Tibial nerve (tissue), 4 donors: ENCODE results near the gene SOCS7. TPM values are rescaled to one million over a fixed set of nuclear protein-coding genes. Genes with fewer than 3 reads are reported as not detected.
A peak's percentile ranks its signal among the peaks of the same experiment; 100 is the strongest.

Source experiments
- DNase-seq, 2 donors: peaks; one replicate each; pipeline ENCODE4 v3.0.0-alpha.2; 2019; ENCODE audit warnings: low spot score in 2 of 2
- H3K27ac ChIP-seq, 4 donors: fragments of 200-600 bp; sonication (generic) in 3 of 4; one replicate each; pipeline ENCODE4 v1.5.1; 2017 to 2019; ENCODE audit warnings: mild to moderate bottlenecking in 1 of 4
- H3K27me3 ChIP-seq, 2 donors: fragments of 200-600 bp; sonication (generic) in 1 of 2; one replicate each; pipeline versions ENCODE4 v1.5.1 to v1.6.0; 2017 to 2019
- H3K36me3 ChIP-seq, 3 donors: fragments of 200-600 bp; sonication (generic); one replicate each; pipeline ENCODE4 v1.5.1; 2018 to 2019
- H3K4me1 ChIP-seq, 4 donors: fragments of 200-600 bp; sonication (generic) in 3 of 4; one replicate each; pipeline ENCODE4 v1.5.1; 2017 to 2019
- H3K4me3 ChIP-seq, 4 donors: fragments of 200-600 bp; sonication (generic) in 3 of 4; one replicate each; pipeline ENCODE4 v1.5.1; 2017 to 2019; ENCODE audit warnings: mild to moderate bottlenecking in 1 of 4, moderate library complexity in 1 of 4
- H3K9me3 ChIP-seq, 4 donors: fragments of 200-600 bp; sonication (generic) in 3 of 4; one replicate each; pipeline ENCODE4 v1.5.1; 2017 to 2019
- EP300 ChIP-seq, 2 donors: sonication (generic); formaldehyde crosslinking; IDR thresholded peaks; one replicate each; pipeline ENCODE4 v1.6.1; 2017; ENCODE audit warnings: antibody characterized with exemption in 2 of 2, mild to moderate bottlenecking in 1 of 2
- POLR2A ChIP-seq, 2 donors: fragments of 450-650 bp; IDR thresholded peaks; one replicate each; pipeline ENCODE4 v1.6.1; 2017; ENCODE audit warnings: antibody characterized with exemption in 2 of 2, mild to moderate bottlenecking in 2 of 2, moderate library complexity in 2 of 2
- WGBS, 2 donors: methylation state at CpG; one replicate each; pipeline ENCODE4 v1.1.5; 2018; 5-methylcytosine and 5-hydroxymethylcytosine counted together
- total RNA-seq, 4 donors: library from RNA; depleted of rRNA; stranded (reverse); fragments of >200 nt; gene quantifications; one replicate each; pipeline ENCODE4 v1.1.0, GENCODE V29; 2016
- TF ChIP-seq, protein P1 (sequence below), 5 experiments: fragments of 200-600 bp in 3 of 5; fragments of 450-650 bp in 2 of 5; sonication (generic) in 3 of 5; IDR thresholded peaks; one replicate each; pipeline ENCODE4 v1.5.1; 2016 to 2019; ENCODE audit warnings: antibody characterized with exemption in 5 of 5, mild to moderate bottlenecking in 3 of 5, moderate library complexity in 2 of 5

Gene SOCS7
- total RNA-seq, 4 donors from 2014 or later: 14.7 to 26.4 (median 17.8) TPM

DNA sequence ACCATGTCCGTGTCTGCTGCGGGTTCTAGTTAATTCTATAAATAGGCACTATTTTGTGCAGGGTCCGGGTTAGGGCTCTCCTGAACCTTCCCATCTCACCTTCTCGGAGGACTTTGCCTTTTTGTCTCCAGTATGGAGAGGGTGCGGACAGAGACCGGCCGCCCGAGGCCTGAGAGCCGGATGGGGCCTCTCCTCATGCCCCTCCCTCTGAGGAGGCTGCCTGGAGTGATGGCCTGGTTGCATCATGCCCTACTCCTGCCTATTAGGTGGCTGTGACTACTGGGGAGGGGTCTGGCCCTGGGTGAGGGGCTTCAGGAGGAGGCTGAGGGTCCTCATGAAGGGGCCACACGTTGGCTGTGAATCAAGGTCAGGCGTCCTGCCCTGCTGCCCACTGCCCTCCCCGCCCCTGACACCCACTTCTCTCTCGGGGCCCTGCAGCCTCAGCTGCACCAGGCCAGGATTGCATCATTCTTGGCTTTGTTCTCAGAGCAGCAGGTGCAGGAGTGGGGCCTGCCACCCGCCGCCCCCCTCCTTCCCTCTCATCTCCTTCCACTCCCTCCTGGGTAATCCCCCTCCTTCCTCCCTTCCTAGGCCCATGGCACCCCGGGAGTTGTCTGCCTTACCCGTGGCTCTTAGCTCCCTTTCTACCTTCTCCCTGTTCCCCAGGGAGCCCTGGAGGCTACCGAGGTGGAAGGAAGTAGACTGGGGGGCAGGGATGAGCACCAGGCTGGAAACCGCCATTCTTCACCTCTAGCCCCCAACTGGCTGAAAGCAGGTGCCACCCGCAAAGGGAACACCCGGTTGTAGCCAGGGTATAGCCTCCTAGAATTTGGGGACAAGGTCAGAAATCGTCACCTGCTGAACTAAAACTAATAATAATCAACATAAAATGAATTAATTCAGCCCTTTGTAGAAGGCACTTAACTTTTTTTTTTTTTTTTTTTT is 63.9 kb downstream of the SOCS7 start:
- Histone ChIP-seq H3K4me1 (peaks cover 0 to 55% (median 23%) of the 10 kb centered on the region in 4 donors), H3K27ac (no peak overlapping the region), H3K4me3 (no peak overlapping the region), H3K9me3 (no peaks in the 10 kb centered on the region), H3K36me3 (no peaks in the 10 kb centered on the region), H3K27me3 (peaks cover 0 to 25% of the 10 kb centered on the region in 2 donors)
- 35 to 37% methylated on average over 16 to 22 of the region's 22 CpGs for WGBS, 2 donors
- no peak for DNase-seq
- TF ChIP-seq, protein P1, sequence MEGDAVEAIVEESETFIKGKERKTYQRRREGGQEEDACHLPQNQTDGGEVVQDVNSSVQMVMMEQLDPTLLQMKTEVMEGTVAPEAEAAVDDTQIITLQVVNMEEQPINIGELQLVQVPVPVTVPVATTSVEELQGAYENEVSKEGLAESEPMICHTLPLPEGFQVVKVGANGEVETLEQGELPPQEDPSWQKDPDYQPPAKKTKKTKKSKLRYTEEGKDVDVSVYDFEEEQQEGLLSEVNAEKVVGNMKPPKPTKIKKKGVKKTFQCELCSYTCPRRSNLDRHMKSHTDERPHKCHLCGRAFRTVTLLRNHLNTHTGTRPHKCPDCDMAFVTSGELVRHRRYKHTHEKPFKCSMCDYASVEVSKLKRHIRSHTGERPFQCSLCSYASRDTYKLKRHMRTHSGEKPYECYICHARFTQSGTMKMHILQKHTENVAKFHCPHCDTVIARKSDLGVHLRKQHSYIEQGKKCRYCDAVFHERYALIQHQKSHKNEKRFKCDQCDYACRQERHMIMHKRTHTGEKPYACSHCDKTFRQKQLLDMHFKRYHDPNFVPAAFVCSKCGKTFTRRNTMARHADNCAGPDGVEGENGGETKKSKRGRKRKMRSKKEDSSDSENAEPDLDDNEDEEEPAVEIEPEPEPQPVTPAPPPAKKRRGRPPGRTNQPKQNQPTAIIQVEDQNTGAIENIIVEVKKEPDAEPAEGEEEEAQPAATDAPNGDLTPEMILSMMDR (IDR thresholded peaks at IDR 0.05): no peak
- TF ChIP-seq EP300 (IDR thresholded peaks at IDR 0.05) (no peak), POLR2A (IDR thresholded peaks at IDR 0.05) (no peak)

DNA sequence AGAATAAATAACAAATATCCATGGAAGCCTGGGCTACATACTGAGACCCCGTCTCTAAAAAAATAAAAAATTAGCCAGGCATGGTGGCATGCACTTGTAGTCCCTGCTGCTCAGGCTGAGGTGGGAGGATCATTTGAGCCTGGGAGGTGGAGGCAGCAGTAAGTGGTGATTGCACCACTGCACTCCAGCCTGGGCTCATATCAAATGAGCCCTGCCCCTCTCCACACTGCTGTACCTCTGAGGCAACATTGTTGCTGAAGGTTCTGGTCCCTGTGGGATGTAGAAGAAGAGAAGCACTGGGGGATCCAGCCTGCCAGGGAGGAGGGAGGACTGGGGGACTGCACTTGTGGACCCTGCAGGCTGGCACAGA is 65.2 kb downstream of the SOCS7 start:
- no peak for DNase-seq
- H3K4me1 ChIP-seq: peaks cover 0 to 68% (median 35%) of the 10 kb centered on the region in 4 donors

DNA sequence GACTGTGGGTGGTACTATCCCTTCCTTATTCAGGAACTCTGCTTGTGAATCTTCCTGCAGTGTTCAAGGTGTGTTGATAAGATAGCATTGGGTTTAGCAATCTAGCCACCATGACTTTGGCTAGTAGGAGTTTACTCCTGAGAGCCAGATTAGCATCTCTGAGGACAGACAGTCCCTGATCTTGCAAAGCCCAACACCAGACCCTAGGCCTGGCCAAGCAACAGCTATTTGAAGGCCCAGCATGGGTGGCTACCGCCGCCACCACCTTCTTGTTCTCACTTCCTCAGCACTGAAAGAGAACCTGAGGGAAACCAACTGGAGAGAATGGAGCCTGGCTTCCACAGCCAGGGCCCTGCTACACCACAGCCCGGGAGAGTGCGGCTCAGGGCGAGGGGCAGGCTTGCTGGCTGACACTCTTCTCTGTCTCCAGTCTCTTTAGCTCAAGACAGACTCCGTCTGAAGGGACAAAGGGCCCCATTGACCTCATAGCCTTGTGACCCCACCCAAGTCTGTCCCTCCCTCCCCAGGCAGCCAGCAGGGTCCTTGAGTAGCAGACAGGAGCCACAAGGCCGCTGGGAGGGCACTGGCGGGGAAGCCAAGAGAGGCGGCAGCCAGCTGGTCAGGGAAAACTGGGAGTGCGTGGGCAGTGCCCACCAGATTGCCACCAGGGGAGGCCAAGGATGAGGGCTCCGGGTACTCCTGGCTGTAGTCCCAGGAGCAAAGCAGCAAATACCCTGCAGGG is 65.7 kb downstream of the SOCS7 start:
- H3K4me1 ChIP-seq: peaks cover 0 to 73% (median 39%) of the 10 kb centered on the region in 4 donors
- H3K27me3 ChIP-seq: peaks cover 0 to 25% of the 10 kb centered on the region in 2 donors
- 45 to 59% methylated on average over 9 to 11 of the region's 11 CpGs for WGBS, 2 donors
- peak in 1 of 2 donors; percentile 50 for TF ChIP-seq EP300 (IDR thresholded peaks at IDR 0.05)
- TF ChIP-seq, protein P1 (IDR thresholded peaks at IDR 0.05): no peak
- no peaks in the 10 kb centered on the region for H3K36me3 ChIP-seq
- H3K27ac ChIP-seq: peak overlapping the region in 3 of 4 donors; percentile 25 to 94 (median 67)
- no peaks in the 10 kb centered on the region for H3K9me3 ChIP-seq
- no peak for DNase-seq
- H3K4me3 ChIP-seq: no peak overlapping the region

More for the DNA sequence above, 65.2 kb downstream of the SOCS7 start:
- WGBS, 2 donors: 46 to 50% methylated on average over 1 of the region's 1 CpG
- H3K4me3 ChIP-seq: no peak overlapping the region
- TF ChIP-seq, protein P1 (IDR thresholded peaks at IDR 0.05): no peak
- no peak for TF ChIP-seq POLR2A (IDR thresholded peaks at IDR 0.05)
- H3K27ac ChIP-seq: peak overlapping the region in 3 of 4 donors; percentile 25 to 94 (median 67)
- H3K27me3 ChIP-seq: peaks cover 0 to 25% of the 10 kb centered on the region in 2 donors
- H3K36me3 ChIP-seq: no peaks in the 10 kb centered on the region
- H3K9me3 ChIP-seq: no peaks in the 10 kb centered on the region

- Histone ChIP-seq H3K36me3 (no peaks in the 10 kb centered on the region), H3K4me3 (peak overlapping the region in 2 of 4 donors; percentile 24 to 50), H3K27me3 (peaks cover 0 to 25% of the 10 kb centered on the region in 2 donors), H3K27ac (peak overlapping the region in 2 of 4 donors; percentile 67 to 94), H3K4me1 (peaks cover 0 to 81% (median 42%) of the 10 kb centered on the region in 4 donors), H3K9me3 (no peaks in the 10 kb centered on the region)
- 59 to 61% methylated on average over 5 to 7 of the region's 7 CpGs for WGBS, 2 donors
- DNase-seq: no peak
- TF ChIP-seq, protein P1 (IDR thresholded peaks at IDR 0.05): no peak
- TF ChIP-seq POLR2A (IDR thresholded peaks at IDR 0.05) (no peak), EP300 (IDR thresholded peaks at IDR 0.05) (no peak)
These were observed 66.5 kb downstream of the SOCS7 start for GRCh38 chr17:38418062-38418692.
